Fibroblast of peridontal ligament (primary cell): ENCODE results near the gene GRHL1.
A peak's percentile ranks its signal among the peaks of the same experiment; 100 is the strongest.

Experiments
- DNase-seq: peaks from one replicate; pipeline ENCODE4 v3.0.0-alpha.2; 2010; ENCODE audit errors: extremely low read depth

GRHL1 gene

DNA sequence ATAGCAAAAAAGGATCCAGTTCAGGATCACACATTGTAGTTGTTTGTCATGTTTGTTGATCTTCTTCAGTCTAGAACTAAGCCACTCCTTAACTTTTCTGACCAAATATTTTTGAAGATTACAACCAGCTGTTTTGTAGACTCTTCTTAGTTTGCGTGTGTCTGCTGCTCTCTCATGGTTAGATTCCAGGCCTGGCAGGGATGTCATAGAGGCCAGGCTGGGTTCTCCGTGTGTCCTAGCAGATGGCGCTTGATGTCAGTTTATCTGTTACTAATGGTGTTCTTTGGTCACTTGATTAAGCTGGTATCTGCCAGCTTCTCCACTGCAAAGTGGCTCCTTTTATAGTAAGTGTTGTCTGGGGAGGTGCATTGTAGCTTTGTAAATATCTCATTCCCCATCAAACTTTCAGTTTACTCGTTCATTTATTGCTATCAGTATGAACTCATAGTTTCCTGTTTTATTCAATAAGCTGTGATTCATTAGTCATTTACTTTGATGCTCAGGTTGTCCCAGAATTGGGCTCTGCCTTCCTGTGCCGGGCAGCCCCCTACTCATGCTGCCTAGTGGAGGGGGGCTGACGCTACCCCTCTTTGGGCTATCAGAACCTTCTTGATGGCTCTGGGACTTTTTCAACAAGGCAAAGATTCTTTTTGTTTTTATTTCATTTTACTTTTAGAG lies 42.1 kb downstream of the GRHL1 start:
- peak; percentile 43 for DNase-seq

GRCh38 chr2:9994462-9994861 lies 43.0 kb downstream of the GRHL1 start:
- DNase-seq, result no peak

DNA sequence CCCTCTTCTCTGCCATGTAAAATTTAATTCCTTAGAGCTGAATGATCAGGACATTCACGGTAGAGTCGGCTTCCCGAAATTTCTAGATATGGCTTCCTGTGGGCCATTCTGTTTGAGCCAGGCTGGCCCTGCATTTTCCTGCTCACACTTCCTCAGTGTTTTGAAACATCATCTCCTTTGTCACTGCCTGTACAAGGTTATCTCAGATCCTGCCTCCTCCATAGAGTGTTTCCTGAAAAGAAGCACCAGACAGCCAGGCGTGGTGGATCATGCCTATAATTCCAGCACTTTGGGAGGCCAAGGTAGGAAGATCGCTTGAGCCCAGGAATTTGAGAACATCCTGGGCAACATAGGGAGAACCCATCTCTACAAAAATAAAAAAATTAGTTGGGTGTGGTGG lies 43.6 kb downstream of the GRHL1 start:
- no peak for DNase-seq

DNA sequence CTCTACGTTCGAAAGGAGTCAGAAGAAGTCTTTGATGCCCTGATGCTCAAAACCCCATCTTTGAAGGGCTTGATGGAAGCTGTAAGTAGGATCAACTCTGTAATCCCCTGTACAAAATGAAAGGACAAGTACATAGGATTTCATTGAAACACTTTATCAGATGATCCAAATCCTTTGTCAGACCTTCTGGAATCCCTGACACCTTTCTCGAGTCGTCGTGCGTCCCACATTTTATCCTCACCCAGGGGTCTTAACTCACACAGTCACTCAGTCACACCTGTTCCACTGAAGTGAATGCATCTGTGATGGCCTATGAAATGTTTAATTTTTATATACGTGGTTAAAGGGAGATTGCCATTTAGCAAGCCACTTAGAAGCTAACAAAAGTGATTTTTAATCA lies 44.8 kb downstream of the GRHL1 start:
- no peak for DNase-seq

DNA sequence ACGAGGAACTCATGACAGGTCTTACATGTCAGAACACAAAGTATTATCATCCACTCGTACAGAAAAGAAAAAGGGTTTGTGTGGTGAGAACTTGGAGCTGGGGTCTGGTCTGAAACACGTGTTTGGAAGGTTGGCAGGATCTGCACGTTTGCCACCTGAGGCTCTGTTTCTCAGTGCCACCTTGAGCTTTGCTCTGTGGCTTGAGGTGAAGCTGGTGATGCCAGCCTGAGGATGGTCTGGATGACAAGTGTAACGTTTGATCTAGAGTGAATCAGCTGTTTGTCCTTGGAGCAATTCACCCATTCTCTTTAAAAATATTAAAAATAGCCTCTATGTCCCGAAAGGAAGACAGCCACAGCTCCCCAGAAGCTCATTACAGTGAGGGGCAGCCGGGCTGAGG lies 46.4 kb downstream of the GRHL1 start:
- DNase-seq, result no peak

- no peak for DNase-seq
These were observed 47.6 kb downstream of the GRHL1 start for GRCh38 chr2:9998916-9999654.

- DNase-seq, result no peak
These were observed 48.2 kb downstream of the GRHL1 start for GRCh38 chr2:9999693-10000092.

GRCh38 chr2:10000541-10000940 lies 49.0 kb downstream of the GRHL1 start:
- DNase-seq, result no peak

GRCh38 chr2:10001586-10001985 lies 50.1 kb downstream of the GRHL1 start:
- peak; percentile 48 for DNase-seq

- DNase-seq, result no peak
These were observed 50.6 kb downstream of the GRHL1 start for GRCh38 chr2:10002109-10002508.

GRCh38 chr2:10002681-10003080 lies 51.2 kb downstream of the GRHL1 start:
- no peak for DNase-seq

- DNase-seq, result no peak
These were observed 52.0 kb downstream of the GRHL1 start for GRCh38 chr2:10003206-10004125.

DNA sequence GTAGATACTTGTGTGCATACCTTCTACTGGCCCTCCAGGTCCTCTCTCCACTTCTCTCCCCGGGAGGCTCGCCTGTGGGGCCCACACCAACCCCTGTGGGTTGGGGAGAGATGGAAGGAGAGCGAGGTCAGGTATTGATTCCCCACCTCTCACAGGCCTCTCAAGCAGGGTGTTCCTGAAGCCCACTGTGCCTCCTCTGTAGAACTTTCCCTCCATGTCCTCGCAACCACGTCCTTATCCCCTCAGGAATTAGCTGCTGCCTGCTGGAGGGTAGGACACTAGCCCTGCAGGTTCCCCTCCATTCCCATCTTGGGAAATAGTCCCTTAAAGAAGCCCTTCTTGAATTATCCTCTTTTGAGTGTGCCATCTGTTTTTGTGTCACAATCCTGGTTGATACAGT lies 52.9 kb downstream of the GRHL1 start:
- no peak for DNase-seq

- DNase-seq, result no peak
These were observed 53.3 kb downstream of the GRHL1 start for GRCh38 chr2:10004836-10005235.

DNA sequence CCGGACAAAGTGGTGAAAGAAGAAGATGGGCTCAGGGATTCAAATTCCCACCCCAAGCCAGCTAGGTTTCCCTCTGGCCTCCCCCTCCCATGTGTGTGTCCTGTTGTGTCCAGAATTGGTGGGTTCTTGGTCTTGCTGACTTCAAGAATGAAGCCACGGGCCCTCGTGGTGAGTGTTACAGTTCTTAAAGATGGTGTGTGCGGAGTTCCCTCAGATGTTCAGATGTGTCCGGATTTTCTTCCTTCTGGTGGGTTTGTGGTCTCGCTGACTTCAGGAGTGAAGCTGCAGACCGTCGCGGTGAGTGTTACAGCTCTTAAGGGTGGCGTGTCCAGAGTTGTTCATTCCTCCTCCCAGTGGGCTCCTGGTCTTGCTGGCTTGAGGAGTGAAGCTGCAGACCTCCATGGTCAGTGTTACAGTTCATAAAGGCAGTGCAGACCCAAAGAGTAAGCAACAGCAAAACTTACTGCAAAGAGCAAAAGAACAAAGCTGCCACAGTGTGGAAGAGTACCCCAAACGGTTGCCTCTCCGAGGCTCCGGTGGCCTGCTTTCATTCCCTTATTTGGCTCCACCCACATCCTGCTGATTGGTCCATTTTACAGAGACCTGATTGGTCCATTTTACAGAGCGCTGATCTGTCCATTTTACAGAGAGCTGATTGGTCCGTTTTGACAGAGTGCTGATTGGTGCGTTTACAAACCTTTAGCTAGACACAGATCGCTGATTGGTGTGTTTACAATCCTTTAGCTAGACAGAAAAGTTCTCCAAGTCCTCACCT lies 54.2 kb downstream of the GRHL1 start:
- no peak for DNase-seq

DNA sequence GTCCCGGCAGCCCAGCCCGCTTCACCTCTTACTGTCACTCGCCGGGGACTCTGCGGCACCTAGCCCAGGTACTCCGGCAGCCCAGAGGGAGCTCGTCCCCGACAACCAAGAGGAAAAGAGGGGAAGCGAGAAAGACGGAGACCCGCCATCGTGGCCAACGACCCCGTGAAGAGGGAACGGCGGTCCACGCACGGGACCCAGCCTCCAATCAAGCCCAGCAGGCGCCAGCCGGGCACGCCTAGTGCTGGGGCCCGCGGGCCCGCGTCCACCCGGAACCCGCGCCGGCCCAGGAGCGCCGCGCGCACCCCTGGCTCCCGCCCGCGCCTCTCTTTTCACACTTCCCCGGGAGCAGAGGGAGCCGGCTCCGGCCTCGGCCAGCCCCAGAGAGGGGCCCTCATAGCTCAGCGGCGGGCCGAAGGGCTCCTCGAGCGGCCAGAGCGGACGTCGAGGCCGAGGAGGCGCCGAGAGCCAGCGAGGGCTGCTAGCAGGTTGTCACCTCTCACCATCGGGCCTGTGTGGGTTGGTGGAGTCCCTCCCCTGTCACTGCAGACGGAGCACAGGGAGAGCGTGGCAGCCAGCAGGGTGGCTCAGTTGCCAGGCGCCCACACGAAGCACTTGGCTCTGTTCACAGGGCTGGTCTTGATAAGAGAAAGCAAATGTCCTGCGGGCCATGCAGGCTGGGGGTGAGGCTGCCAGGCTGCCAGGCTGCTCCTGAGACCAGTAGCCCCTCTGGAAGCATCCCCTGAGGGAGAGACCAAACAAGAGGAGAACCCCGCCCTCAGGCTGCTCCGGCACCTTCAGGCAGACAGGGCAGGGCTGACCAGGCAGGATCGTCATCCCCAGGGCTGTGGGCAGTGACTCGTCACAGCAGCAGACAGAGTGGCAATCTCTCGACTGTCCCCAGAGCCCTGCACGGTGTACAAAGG lies 55.0 kb downstream of the GRHL1 start:
- no peak for DNase-seq

DNA sequence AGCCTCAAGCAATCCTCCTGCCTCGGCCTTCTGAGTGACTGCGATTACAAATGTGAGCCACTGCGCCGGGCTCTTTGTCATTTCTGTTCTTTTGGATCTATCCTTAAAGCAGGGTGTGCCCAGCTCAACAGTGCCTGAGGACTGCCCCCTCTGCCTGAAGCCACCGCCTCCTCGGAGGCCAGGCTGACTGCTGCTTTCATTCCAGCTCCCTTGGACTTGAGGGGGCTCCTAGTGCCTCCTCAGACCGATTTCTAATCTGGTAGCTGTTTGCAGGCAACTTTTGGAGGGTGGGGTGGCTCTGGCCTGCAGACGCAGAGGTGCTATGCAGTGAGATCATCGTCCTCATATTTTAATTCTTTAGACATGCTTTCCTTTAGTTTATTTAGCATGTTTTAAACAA lies 55.9 kb downstream of the GRHL1 start:
- no peak for DNase-seq

- peak; percentile 45 for DNase-seq
These were observed 56.7 kb downstream of the GRHL1 start for GRCh38 chr2:10007921-10008808.

DNA sequence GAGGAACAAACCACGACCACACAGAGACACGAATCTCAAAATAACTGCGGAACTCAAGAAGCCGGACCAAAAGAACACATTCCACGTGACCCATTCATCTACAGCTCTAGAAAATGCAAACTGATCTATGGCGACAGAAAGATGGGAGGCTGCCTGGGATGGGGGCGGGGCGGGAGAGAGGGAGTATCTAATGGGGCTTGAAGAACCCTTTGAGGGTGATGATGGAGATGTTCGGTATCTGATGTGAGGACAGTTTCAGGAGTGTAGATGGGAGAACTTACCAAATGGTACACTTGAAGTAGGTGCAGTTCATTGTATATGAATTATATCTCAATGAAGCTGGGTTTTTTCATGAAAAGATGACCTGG lies 57.3 kb downstream of the GRHL1 start:
- DNase-seq, result no peak
